ENCODE results near the gene FAR2.

DNA sequence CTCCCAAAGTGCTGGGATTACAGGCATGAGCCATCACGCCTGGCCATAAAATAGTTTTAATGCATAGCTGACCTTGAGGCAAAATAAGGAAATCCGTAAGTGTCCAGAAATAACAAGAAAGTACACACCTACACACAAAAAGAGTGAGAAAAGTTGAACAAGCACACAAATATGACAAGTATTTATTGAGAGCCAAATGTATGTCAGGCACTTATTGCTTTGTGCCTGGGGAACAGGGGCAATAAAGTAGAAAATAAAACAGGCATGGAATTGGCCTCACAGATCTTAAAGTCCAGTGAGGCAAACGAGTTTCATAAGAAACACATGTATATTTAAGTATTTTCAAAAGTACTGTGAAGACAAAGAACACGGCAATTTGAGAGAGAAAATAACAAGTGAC lies 128.2 kb downstream of the FAR2 start:
- TF ChIP-seq POLR2A (IDR thresholded peaks at IDR 0.05) (no peak), POLR2AphosphoS5 (IDR thresholded peaks at IDR 0.05) (no peak), EP300 (IDR thresholded peaks at IDR 0.05) (no peak)
- TF ChIP-seq, protein P1, sequence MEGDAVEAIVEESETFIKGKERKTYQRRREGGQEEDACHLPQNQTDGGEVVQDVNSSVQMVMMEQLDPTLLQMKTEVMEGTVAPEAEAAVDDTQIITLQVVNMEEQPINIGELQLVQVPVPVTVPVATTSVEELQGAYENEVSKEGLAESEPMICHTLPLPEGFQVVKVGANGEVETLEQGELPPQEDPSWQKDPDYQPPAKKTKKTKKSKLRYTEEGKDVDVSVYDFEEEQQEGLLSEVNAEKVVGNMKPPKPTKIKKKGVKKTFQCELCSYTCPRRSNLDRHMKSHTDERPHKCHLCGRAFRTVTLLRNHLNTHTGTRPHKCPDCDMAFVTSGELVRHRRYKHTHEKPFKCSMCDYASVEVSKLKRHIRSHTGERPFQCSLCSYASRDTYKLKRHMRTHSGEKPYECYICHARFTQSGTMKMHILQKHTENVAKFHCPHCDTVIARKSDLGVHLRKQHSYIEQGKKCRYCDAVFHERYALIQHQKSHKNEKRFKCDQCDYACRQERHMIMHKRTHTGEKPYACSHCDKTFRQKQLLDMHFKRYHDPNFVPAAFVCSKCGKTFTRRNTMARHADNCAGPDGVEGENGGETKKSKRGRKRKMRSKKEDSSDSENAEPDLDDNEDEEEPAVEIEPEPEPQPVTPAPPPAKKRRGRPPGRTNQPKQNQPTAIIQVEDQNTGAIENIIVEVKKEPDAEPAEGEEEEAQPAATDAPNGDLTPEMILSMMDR (IDR thresholded peaks at IDR 0.05): no peak

Data from upper lobe of left lung (tissue), 4 donors.